ENCODE data around the gene VN1R2.
"Not testable (repeated sequence)": the region's sequence is repeated elsewhere in the genome, so short reads cannot be mapped to it uniquely, and the experiment has no call there.

VN1R2 gene, protein sequence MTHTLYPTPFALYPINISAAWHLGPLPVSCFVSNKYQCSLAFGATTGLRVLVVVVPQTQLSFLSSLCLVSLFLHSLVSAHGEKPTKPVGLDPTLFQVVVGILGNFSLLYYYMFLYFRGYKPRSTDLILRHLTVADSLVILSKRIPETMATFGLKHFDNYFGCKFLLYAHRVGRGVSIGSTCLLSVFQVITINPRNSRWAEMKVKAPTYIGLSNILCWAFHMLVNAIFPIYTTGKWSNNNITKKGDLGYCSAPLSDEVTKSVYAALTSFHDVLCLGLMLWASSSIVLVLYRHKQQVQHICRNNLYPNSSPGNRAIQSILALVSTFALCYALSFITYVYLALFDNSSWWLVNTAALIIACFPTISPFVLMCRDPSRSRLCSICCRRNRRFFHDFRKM

DNA sequence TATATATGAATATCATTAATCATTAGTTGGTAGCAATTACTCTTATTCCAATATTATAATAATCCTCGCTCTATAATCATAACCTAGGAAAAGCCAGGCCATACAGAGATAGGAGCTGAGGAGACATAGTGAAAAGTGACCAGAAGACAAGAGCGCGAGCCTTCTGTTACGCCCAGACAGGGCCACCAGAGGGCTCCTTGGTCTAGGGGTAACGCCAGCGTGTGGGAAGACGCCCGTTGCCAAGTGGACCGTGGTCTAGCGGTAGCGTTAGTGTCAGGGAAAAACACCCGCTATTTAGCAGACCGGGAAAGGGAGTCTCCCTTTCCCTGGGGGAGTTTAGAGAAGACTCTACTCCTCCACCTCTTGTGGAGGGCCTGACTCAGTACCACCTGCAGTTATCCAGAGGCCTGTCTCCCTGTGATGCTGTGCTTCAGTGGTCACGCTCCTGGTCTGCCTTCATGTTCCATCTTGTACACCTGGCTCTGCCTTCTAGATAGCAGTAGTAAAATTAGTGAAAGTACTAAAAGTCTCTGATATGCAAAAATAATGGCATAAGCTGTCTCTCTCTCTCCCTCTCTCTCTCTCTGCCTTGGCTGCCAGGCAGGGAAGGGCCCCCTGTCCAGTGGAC is at the start of gene VN1R2:
Gene VN1R2 (plus strand): TSS at position 578 of the 628 bp plus-strand sequence. CDS start 84 bp downstream, outside the sequence.
- not testable (repeated sequence) for DNase-seq

DNA sequence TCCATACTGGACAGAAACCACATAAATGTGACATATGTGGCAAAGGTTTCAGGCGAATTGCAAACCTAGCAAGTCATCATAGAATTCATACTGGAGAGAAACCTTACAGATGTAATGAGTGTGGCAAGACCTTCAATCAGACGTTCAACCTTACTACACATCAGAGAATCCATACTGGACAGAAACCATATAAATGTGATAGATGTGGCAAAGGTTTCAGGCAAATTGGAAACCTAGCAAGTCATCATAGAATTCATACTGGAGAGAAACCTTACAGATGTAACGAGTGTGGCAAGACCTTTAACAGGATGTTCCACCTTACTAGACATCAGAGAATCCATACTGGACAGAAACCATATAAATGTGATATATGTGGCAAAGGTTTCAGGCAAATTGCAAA is 46.5 kb upstream of the VN1R2 start:
- not testable (repeated sequence) for DNase-seq

DNA sequence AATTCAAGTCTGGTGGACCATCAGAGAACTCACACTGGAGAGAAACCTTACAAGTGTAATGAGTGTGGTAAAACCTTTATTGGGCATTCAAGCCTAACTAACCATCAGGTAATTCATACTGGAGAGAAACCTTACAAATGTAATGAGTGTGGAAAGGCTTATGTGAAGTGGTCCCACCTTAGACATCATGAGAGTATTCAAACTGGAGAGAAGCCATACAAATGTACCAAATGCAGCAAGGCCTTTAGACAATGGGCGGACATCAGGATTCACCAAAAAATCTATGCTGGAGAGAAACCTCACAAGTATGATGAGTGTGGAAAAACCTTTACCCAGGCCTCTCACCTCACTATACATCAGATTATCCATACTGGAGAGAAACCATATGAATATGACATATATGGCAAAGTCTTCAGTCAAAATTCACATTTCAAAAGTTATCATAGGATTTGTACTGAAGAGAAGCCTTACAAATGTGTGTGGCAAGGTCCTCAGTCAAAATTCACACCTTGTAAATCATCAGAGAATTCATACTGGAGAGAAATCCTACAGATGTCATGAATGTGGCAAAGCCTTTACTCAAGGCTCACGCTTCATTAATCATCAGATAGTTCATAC is 45.3 kb upstream of the VN1R2 start:
- no peak for DNase-seq

DNA sequence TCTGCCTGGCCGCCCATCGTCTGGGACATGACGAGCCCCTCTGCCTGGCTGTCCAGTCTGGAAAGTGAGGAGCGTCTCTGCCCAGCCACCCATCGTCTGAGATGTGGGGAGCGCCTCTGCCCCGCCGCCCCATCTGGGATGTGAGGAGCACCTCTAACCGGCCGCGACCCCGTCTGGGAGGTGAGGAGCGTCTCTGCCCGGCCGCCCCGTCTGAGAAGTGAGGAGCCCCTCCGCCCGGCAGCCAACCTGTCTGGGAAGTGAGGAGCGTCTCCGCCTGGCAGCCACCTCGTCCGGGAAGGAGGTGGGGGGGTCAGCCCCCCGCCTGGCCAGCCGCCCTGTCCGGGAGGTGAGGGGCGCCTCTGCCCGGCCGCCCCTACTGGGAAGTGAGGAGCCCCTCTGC is 35.4 kb upstream of the VN1R2 start:
- DNase-seq, result not testable (repeated sequence)

DNA sequence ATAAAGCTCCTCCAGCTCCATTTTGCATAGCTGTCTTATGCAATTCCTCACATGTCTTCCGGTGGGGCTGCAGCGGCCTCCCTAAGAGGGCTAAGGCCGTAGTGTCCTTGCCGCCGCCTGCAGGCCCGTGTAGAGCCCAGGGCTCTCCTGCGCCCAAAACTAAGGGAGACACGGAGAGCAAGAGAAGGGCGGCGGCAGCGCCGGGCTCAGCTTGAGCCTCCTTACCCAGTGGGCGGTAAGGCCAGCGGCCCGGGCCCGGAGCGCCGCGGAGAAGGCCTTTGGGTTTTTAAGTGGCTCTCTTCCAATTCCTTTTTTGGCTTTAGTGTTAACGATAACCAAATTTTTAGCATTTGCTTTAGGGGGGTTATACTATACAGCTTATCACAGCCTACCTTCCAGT is 33.5 kb upstream of the VN1R2 start:
- DNase-seq, result no peak

DNA sequence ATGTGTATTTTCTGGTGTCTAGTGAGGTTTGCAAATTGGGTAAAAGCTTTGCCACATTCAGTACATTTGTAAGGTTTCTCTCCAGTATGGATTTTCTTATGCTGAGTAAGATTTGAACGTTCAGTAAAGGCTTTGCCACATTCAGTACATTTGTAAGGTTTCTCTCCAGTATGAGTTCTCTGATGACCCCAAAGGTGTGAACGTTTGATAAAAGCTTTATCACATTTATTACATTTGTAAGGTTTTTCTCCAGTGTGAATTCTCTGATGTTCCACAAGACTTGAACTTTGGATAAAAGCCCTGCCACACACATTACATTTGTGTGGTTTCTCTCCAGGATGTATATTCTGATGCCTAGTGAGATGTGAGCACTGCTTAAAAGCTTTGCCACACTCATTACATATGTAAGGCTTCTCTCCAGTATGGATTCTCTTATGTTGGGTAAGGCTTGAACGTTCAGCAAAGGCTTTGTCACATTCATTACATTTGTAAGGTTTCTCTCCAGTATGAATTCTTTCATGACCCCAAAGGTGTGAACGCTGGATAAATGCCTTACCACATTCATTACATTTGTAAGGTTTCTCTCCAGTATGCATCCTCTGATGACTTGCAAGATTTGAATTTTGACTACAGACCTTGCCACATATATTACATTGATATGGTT is 20.8 kb upstream of the VN1R2 start:
- DNase-seq, result no peak

DNA sequence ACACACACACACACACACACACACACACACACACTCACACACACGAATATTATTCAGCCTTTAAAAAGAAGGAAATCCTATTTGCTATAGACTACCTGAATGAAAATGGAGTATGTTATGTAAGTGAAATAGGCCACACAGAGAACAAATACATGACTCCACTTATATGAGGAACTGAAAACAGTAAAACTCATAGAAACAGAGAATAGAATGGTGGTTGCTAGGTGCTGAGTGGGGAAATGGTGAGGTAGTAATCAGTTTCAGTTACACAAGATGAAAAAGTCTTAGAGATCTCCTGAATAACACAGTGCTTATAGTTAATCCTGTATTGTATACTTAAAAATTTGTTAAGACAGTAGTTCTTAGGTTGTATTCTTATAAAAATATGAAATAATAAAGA is 11.6 kb upstream of the VN1R2 start:
- no peak for DNase-seq

DNA sequence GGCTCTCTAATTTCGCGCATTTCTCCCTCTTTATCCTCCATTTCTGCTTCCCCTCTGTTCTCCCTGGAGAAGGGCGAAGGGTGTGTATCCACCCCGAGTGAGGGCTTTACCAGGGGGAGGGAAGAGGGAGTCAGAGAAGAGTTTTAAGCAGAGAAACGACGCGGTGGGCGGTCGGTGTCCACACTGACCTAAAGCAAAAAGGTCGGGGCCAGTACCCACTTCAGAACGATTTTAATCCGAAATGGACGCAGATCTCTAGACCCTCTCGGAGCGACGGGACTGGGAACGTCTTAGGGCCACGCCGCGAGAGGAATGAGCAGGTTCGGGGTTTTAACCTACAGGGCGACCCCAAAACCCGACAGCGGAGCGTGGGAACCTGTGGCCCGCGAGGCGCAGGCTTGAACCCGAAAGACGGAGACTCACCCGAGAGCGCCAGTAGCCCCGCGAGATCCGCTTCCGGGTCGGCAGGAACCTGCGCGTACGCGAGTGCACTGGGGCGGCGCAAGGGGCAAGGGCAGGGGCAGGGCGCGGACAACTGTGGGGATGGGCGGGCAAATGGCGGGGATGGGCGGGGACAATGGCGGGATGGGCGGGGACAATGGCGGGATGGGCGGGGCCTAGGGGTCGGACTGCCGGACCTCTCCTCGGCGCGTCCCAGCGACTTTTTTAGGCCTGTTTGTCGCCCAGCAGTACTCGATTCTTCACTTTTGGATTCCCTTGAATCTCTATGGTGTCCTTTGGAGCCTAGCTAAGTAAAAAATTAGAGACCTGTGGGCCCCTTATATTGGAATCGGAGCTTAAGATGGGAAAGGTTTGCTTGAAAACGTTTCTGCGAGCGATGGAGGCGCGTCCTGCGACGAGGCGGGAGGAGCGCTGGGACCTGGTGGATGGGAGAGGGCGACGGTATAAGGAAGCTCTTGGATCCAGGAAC is 3.4 kb upstream of the VN1R2 start, which contains the start of gene ZNF677:
Gene ZNF677 (minus strand): TSS at position 463 of the 931 bp plus-strand sequence. CDS start 3,323 bp downstream, outside the sequence.
- peak; percentile 87 for DNase-seq

DNA sequence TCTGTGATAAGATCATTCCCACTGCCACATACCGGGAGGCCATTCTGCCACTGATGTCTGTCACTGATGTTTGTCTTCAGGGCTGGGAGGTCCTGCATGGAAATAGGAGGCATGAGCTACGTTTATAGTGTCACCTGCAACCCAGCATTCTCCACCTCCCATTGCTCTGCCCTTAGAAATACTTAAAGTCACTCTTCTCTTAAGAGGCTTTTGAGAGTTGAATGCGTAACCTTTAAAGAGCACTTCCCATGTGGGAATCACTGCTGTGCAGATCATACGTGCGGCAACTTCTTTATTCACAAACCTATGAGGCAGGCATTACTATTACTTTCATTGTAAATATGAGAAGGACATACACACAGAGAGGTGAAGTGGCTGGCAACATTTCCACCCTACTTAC is 9.5 kb downstream of the VN1R2 start, which contains the start of gene VN1R4:
Gene VN1R4 (minus strand): TSS at position 101 of the 400 bp plus-strand sequence. CDS start 58 bp downstream, at position 43.
- not testable (repeated sequence) for DNase-seq

DNA sequence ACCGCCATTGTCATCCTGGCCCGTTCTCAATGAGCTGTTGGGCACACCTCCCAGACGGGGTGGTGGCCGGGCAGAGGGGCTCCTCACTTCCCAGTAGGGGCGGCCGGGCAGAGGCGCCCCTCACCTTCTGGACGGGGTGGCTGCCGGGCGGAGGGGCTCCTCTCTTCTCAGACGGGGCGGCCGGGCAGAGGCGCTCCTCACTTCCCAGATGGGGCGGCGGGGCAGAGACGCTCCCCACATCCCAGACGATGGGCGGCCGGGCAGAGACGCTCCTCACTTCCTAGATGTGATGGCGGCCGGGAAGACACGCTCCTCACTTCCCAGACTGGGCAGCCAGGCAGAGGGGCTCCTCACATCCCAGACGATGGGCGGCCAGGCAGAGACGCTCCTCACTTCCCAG is 11.8 kb downstream of the VN1R2 start:
- not testable (repeated sequence) for DNase-seq

DNA sequence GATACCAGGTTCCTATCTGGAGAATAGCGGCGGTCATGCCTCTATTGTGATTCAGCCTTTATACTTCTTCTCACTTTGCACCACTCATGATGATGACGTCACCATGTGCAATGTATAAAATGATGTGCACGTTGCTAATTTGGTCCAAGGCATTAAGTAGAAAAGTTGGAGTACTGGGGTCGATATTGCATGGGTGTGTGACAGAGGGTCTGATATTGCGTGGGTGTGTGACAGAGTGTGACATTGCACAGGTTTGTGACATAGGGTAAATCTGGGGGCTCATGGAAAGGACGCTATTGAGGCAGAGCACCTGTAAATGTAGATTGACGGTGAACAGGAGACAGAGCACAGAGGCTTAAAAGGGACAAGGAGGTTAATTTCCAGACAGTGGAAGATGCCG is 14.0 kb downstream of the VN1R2 start:
- DNase-seq, result no peak

DNA sequence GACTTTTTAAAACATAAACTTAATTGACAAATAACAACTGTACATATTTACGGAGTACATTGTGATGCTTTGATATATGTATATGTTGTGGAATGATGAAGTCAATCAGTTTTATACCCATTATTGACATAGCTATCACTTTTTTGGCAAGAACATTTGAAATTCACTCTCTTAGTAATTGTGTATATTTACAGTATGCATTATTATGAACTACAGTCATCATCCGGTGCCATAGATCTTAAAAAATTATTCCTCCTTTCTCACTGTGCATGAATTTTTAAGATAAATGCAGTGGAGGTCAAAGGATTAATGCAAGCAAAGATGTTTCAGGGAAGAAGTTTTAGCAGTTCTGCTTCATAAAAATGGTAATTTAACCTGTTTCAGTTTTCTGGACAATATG is 17.4 kb downstream of the VN1R2 start:
- no peak for DNase-seq

DNA sequence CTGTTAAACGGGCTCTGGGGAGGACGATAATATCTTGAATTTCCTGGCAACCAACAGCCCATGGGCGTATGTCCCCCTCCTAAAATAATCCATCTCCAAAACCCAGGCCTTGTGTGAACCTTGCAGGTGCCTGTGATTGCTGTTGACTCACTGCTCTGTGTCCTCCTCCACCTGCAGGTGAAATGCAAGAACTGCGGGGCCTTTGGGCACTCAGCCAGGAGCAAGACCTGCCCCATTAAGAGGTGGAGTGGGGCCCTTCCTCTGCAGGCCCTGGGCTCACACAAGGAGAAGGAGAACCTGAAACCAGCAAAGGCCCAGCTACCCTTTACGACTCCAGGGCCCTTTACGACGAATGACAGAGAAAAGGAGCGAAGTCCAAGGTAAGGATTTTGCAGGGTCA is 23.9 kb downstream of the VN1R2 start:
- not testable (repeated sequence) for DNase-seq

DNA sequence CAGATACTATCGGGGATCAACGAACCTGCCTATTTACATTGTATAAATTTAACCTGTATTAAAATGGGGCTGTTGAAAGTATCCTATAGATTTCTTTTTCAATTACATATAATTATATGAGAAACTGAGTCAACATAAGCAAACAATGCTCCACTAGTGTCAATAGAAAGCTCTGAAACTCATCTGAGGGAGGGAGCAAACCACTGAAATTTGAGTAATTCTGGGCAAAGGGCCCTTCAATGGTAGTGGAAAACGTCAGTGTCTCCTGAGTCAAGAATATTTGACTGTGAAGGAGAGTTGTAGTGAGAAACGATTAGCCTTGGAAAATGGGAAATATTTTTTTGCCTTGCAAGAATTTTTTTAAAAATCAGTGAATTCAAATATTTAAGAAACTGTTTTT is 27.0 kb downstream of the VN1R2 start:
- DNase-seq, result no peak

DNA sequence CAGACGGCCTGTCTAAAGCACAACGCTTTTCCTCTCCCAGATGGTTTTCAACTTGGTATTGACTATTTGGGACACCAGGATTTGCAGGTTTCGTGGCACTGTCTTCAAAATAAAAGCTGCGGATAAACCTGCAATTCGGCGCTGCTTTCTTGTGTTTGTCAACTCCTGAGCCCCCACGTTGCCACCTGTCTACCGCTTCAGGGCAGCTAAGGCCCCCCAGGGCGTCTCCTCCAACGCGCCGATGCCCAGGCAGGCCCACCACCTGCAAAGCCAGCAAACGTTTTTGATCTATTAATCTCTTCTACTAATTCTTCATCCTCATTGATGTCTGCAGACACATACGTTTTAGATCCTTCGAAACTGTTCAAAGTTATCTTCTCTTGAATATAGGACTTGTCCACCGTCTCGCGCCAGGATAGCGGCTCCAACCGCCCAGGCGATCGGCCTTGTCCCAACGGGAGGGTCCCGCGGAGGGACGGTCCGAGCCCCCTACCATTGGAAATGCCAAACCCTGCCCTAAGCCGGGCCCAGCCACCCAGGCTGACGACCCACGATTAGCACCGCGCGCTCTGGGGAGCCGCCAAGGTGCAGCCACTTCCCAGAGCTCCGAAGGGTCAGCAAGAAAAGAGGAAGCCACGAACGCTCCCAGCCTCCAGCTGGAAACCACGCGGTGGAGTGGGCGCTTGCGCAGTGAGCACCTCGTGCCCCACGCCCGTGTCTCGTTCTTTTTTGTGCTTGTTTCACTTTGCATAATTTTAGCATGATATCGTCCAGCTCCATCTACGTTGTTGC is 32.9 kb downstream of the VN1R2 start:
- no peak for DNase-seq

DNA sequence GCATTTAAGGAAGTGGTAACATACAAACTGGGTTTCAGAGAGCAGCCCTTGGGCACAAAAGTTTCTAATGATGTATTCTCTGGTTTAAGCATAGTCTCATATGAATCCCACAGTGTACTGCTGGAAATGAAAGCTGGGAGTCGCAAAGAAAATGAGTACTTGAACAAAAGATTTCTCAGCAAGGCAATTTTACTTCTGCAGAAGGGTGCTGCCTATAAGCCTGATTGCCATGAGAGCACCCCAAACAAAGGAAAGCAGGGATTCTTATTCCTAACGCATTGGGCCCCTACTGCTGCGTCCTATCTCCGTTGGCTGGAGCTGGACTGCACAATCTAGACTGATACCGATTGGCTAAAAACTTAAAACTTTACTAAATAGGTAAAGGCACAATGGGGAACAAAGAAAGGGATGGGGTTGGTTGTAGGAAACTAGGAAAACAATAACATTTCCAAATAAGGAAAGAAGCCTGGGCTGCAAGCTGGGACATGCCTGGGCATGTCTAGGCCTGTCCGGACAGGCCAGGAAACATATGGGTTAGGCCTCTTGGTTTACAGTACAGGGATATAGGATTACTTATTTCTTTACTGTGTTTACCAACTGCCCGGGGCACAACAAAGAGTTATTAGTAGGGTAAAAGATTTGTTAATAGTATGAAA is 36.8 kb downstream of the VN1R2 start:
- DNase-seq, result no peak

DNA sequence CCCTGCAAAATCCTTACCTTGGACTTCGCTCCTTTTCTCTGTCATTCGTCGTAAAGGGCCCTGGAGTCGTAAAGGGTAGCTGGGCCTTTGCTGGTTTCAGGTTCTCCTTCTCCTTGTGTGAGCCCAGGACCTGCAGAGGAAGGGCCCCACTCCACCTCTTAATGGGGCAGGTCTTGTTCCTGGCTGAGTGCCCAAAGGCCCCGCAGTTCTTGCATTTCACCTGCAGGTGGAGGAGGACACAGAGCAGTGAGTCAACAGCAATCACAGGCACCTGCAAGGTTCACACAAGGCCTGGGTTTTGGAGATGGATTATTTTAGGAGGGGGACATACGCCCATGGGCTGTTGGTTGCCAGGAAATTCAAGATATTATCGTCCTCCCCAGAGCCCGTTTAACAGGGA is 43.2 kb downstream of the VN1R2 start:
- not testable (repeated sequence) for DNase-seq

DNA sequence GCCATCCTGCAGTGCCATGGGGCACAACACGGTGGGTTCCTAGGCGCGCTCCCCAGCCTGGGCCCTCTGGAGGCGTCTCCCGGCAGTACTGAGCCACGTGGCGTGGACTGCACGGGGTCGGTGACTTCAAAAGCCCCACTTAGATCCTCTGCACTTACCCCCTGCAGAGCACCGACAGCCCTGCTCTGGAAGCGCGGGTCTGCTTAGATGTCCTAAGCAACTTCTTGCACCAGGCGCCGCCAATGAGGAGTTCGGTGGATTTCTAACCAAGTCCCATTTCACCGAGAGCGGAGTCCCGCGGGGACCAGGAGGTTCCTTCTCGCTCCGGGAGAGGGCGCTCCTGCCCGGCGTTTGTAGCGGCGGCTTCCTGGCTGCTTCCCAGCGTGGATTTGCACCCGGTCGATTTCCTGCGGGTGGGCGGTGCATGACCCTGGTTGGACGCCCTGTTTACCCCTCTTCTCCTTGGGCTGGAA is 50.3 kb downstream of the VN1R2 start:
- DNase-seq, result no peak

Data from fibroblast of upper back skin (primary cell).